ENCODE data around the gene DHRS13. TPM values are rescaled to one million over a fixed set of nuclear protein-coding genes. Genes with fewer than 3 reads are reported as not detected.

The DHRS13 gene
- polyA plus RNA-seq, 2 of the 4 experiments (the other 2 are of a cell fraction), result 4.8 to 7.0 TPM

- Histone ChIP-seq H3K4me2 (no peak overlapping the region), H3K4me1 (no peaks in the 10 kb centered on the region), H3K27ac (no peak overlapping the region), H3K9me3 (no peaks in the 10 kb centered on the region), H3K4me3 (no peak overlapping the region)
- ChIA-PET CTCF (interaction anchor here (1.2 to 3.2 kb wide), 4 partner anchors 27 to 149 kb away, joined by 3 to 11 read pairs (median 6); partner anchors contain the start of genes DHRS13 and TLCD1), POLR2A (no interaction called here)
- FAIRE-seq (no peak), ATAC-seq (no peak), DNase-seq (ENCODE audit: low read depth in 1 of 2, low spot score in 1 of 2) (no peak)
- TF ChIP-seq BCL3 (IDR thresholded peaks at IDR 0.05), result no peak
- TF ChIP-seq ZFP36 (IDR thresholded peaks at IDR 0.05; ENCODE audit: borderline replicate concordance, partially characterized antibody), result no peak
- TF ChIP-seq REST (IDR thresholded peaks at IDR 0.05), result no peak
- TF ChIP-seq HOXA7 (CRISPR knock-in tag; IDR thresholded peaks at IDR 0.05), result no peak
- TF ChIP-seq FOSL2 (IDR thresholded peaks at IDR 0.05), result no peak
- TF ChIP-seq FOSL2 (CRISPR knock-in tag; IDR thresholded peaks at IDR 0.05), result no peak
- TF ChIP-seq HES2 (IDR thresholded peaks at IDR 0.05), result no peak
- TF ChIP-seq JUNB (IDR thresholded peaks at IDR 0.05), result no peak
- TF ChIP-seq ZSCAN20 (CRISPR knock-in tag; IDR thresholded peaks at IDR 0.05), result no peak
- no peak for TF ChIP-seq PHF8 (IDR thresholded peaks at IDR 0.05; ENCODE audit: borderline replicate concordance, low read depth)
- no peak for TF ChIP-seq ELK1 (IDR thresholded peaks at IDR 0.05; ENCODE audit: low read depth, low read length)
- TF ChIP-seq HOXB5 (CRISPR knock-in tag; IDR thresholded peaks at IDR 0.05), result no peak
- 59% methylated on average over 1 of the region's 1 CpG for WGBS (ENCODE audit: missing lambda C conversion rate)
Observed at GRCh38 chr17:28875848-28876550, 26.9 kb downstream of the DHRS13 start.

- H3K4me1 ChIP-seq, result no peaks in the 10 kb centered on the region
- TF ChIP-seq HEYL (CRISPR knock-in tag; IDR thresholded peaks at IDR 0.05), result no peak
- TF ChIP-seq FOSL2 (IDR thresholded peaks at IDR 0.05), result no peak
- TF ChIP-seq FOSL2 (CRISPR knock-in tag; IDR thresholded peaks at IDR 0.05), result no peak
- TF ChIP-seq ZSCAN20 (CRISPR knock-in tag; IDR thresholded peaks at IDR 0.05), result no peak
- no peak for TF ChIP-seq BHLHE40 (IDR thresholded peaks at IDR 0.05; ENCODE audit: low read depth, low read length)
- TF ChIP-seq RNF2 (IDR thresholded peaks at IDR 0.05; ENCODE audit: borderline replicate concordance, low read depth), result no peak
- no peak for TF ChIP-seq MAZ (IDR thresholded peaks at IDR 0.05; ENCODE audit: borderline replicate concordance, low read depth, low read length)
- no peak for TF ChIP-seq JUN (IDR thresholded peaks at IDR 0.05)
- no peak for TF ChIP-seq USF2 (IDR thresholded peaks at IDR 0.05)
- no peak for TF ChIP-seq CEBPB (IDR thresholded peaks at IDR 0.05)
- TF ChIP-seq HES2 (IDR thresholded peaks at IDR 0.05), result no peak
- no peak for TF ChIP-seq TFCP2L1 (CRISPR knock-in tag; IDR thresholded peaks at IDR 0.05)
- TF ChIP-seq POLR2A (IDR thresholded peaks at IDR 0.05; ENCODE audit: low read length), result no peak
- TF ChIP-seq CHD2 (IDR thresholded peaks at IDR 0.05; ENCODE audit: low read length, partially characterized antibody), result no peak
- no peak for TF ChIP-seq EHMT2 (IDR thresholded peaks at IDR 0.05; ENCODE audit: low read depth)
- TF ChIP-seq ESRRA (IDR thresholded peaks at IDR 0.05; ENCODE audit: borderline replicate concordance, low read length), result no peak
- no peak for TF ChIP-seq SREBF2 (IDR thresholded peaks at IDR 0.05)
- no peak for TF ChIP-seq HOXB13 (CRISPR knock-in tag; IDR thresholded peaks at IDR 0.05; ENCODE audit: low read depth)
- no peak for TF ChIP-seq JUNB (IDR thresholded peaks at IDR 0.05)
- no peak for TF ChIP-seq PHF8 (IDR thresholded peaks at IDR 0.05; ENCODE audit: borderline replicate concordance, low read depth)
- WGBS (ENCODE audit: missing lambda C conversion rate), result 94% methylated on average over 3 of the region's 3 CpGs
- no peak for FAIRE-seq
- ChIA-PET CTCF (interaction anchor here (1.0 to 3.2 kb wide), 8 partner anchors 9 to 148 kb away, joined by 3 to 11 read pairs (median 4); partner anchors contain the start of genes DHRS13 and TLCD1), POLR2A (no interaction called here)
- H3K9me3 ChIP-seq, result no peaks in the 10 kb centered on the region
- no peak for DNase-seq (ENCODE audit: low read depth in 1 of 2, low spot score in 1 of 2)
- no peak for ATAC-seq
- H3K4me2 ChIP-seq, result no peak overlapping the region
- H3K27ac ChIP-seq, result no peak overlapping the region
- no peak overlapping the region for H3K4me3 ChIP-seq
Observed at GRCh38 chr17:28874750-28875149, 28.1 kb downstream of the DHRS13 start.

Measured in A549 (cell line).